PC-3 (cell line): ENCODE data around the gene GRIN1. TPM values are rescaled to one million over a fixed set of nuclear protein-coding genes. Genes with fewer than 3 reads are reported as not detected.

Experiments
- ATAC-seq: fragments of 200-7000 bp; cut with Tn5 transposase; 2 replicates; pipeline ENCODE4 v1.9.1; 2020; ENCODE audit warnings: mild to moderate bottlenecking, moderate library complexity
- BruUV-seq: library from RNA; stranded (reverse); fragments of 400-500 nt; replicated peaks from 2 replicates; lab custom pipeline; 2021; lab: Mats Ljungman, UMichigan
- CTCF ChIA-PET: fragments of 300-600 bp; sonication (Branson Sonifier 250); formaldehyde crosslinking; loops from one replicate; lab custom pipeline; 2022; ENCODE audit warnings: antibody characterized with exemption; lab: Charles Lee
- POLR2A ChIA-PET: fragments of 300-600 bp; sonication (Branson Sonifier 250); formaldehyde crosslinking; loops from one replicate; lab custom pipeline; 2022; ENCODE audit warnings: antibody characterized with exemption; ENCODE audit not compliant: unreplicated experiment; lab: Charles Lee
- DNase-seq: peaks from one replicate; pipeline ENCODE4 v3.0.0-alpha.2; 2015
- H2AFZ ChIP-seq: fragments of 300-600 bp; sonication (generic); 2 replicates; pipeline ENCODE4 v1.6.0; 2016; ENCODE audit warnings: antibody characterized with exemption, low read length
- H3F3A ChIP-seq: fragments of 300-600 bp; sonication (generic); one replicate; pipeline ENCODE4 v1.6.0; 2017; ENCODE audit warnings: antibody characterized with exemption, low read length, control low read depth, mild to moderate bottlenecking; ENCODE audit not compliant: unreplicated experiment
- H3K27ac ChIP-seq: fragments of 300-600 bp; sonication (generic); 2 replicates; pipeline ENCODE4 v1.5.1; 2016; ENCODE audit warnings: mild to moderate bottlenecking, low read length
- H3K27me3 ChIP-seq: fragments of 300-600 bp; sonication (generic); 2 replicates; pipeline ENCODE4 v1.6.1; 2016; ENCODE audit warnings: low read length, mixed read lengths
- H3K36me3 ChIP-seq: fragments of 300-600 bp; sonication (generic); 2 replicates; pipeline ENCODE4 v1.6.1; 2016; ENCODE audit warnings: low read depth, mixed run types, low read length, mixed read lengths
- H3K4me1 ChIP-seq: fragments of 300-600 bp; sonication (generic); 2 replicates; pipeline ENCODE4 v1.5.1; 2016; ENCODE audit warnings: low read length; ENCODE audit not compliant: insufficient read depth
- H3K4me2 ChIP-seq: fragments of 300-600 bp; sonication (generic); 2 replicates; pipeline ENCODE4 v1.6.0; 2016; ENCODE audit warnings: low read length
- H3K4me3 ChIP-seq: fragments of 300-600 bp; sonication (generic); 2 replicates; pipeline ENCODE4 v1.5.1; 2016; ENCODE audit warnings: mild to moderate bottlenecking, low read length, mixed read lengths
- H3K79me2 ChIP-seq: fragments of 300-600 bp; sonication (generic); 2 replicates; pipeline ENCODE4 v1.6.1; 2017; ENCODE audit warnings: low read length, mixed read lengths
- H3K9ac ChIP-seq: fragments of 300-600 bp; sonication (generic); 2 replicates; pipeline ENCODE4 v1.6.0; 2016; ENCODE audit warnings: mild to moderate bottlenecking, low read length
- H3K9me2 ChIP-seq: fragments of 300-600 bp; sonication (generic); replicated peaks from 2 replicates; pipeline ENCODE4 v1.6.1; 2016; ENCODE audit warnings: mixed run types, low read length, mixed read lengths
- H3K9me3 ChIP-seq: fragments of 300-600 bp; sonication (generic); 2 replicates; pipeline ENCODE4 v1.6.1; 2016; ENCODE audit warnings: low read length, mixed read lengths
- H4K20me1 ChIP-seq: fragments of 300-600 bp; sonication (generic); 2 replicates; pipeline ENCODE4 v1.6.1; 2016; ENCODE audit warnings: low read length, mixed read lengths
- EZH2 ChIP-seq: fragments of 300-600 bp; sonication (generic); IDR thresholded peaks from one replicate; pipeline ENCODE4 v1.6.1; 2017; ENCODE audit warnings: antibody characterized with exemption, mild to moderate bottlenecking, low read length; ENCODE audit not compliant: unreplicated experiment
- EZH2phosphoT487 ChIP-seq: fragments of 300-600 bp; sonication (generic); IDR thresholded peaks from 2 replicates; pipeline ENCODE4 v1.6.1; 2018; ENCODE audit warnings: mild to moderate bottlenecking, antibody characterized with exemption, low read length, borderline replicate concordance
- intact Hi-C: fragments of 100-400 bp; cut with micrococcal nuclease; formaldehyde crosslinking; loops from 2 replicates; pipeline ENCODE4 v1.9.0; 2023
- total RNA-seq: library from RNA; depleted of rRNA; stranded (reverse); fragments of >200 nt; gene quantifications from 2 replicates; pipeline ENCODE4 v1.2.3, GENCODE V29; 2014
- TF ChIP-seq, protein P1 (sequence below): fragments of 300-600 bp; sonication (generic); conservative IDR thresholded peaks from 2 replicates; pipeline ENCODE4 v1.5.1; 2017; ENCODE audit warnings: antibody characterized with exemption, low read depth, mild to moderate bottlenecking, low read length

The GRIN1 gene
- total RNA-seq, 1 experiment from 2014 or later, result 0.11 TPM

DNA sequence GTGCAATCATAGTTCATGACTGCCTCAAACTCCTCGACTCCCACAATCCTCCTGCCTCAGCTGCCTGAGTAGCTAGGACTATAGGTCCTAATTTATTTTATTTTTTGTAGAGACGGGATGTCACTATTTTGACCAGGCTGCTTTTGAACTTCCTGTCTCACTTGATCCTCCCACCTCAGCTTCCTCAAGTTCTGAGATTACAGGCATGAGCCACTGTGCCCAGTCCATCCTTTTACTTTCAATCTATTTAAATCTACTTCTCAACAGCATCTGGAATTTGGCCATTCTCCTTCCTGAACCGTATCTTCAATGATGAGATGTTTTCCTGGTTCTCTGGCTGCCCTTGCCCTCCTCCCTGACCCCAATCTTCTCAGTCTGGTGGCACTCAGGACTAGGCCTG lies 12.2 kb upstream of the GRIN1 start:
- H3K27ac ChIP-seq, result no peak overlapping the region
- CTCF ChIA-PET, result no interaction called here
- H3K36me3 ChIP-seq, result no peaks in the 10 kb centered on the region
- H3F3A ChIP-seq, result no peaks in the 10 kb centered on the region
- no peaks in the 10 kb centered on the region for H3K27me3 ChIP-seq
- POLR2A ChIA-PET, result no interaction called here
- H2AFZ ChIP-seq, result 0 out of 2 replicates have a peak overlapping the region, but pooled peaks have one; percentile 54
- peak overlapping the region; percentile 96; the same call in 1 of the 2 replicates for H3K9ac ChIP-seq
- intact Hi-C loops, result no loop called here
- no peaks in the 10 kb centered on the region for H3K9me3 ChIP-seq
- TF ChIP-seq, protein P1, sequence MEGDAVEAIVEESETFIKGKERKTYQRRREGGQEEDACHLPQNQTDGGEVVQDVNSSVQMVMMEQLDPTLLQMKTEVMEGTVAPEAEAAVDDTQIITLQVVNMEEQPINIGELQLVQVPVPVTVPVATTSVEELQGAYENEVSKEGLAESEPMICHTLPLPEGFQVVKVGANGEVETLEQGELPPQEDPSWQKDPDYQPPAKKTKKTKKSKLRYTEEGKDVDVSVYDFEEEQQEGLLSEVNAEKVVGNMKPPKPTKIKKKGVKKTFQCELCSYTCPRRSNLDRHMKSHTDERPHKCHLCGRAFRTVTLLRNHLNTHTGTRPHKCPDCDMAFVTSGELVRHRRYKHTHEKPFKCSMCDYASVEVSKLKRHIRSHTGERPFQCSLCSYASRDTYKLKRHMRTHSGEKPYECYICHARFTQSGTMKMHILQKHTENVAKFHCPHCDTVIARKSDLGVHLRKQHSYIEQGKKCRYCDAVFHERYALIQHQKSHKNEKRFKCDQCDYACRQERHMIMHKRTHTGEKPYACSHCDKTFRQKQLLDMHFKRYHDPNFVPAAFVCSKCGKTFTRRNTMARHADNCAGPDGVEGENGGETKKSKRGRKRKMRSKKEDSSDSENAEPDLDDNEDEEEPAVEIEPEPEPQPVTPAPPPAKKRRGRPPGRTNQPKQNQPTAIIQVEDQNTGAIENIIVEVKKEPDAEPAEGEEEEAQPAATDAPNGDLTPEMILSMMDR, result no peak
- H3K4me3 ChIP-seq, result peak overlapping the region; percentile 83
- H3K4me2 ChIP-seq, result peak overlapping the region; percentile 100
- H3K4me1 ChIP-seq, result peaks cover 10% of the 10 kb centered on the region; the same call in 1 of the 2 replicates
- no TSS peak for BruUV-seq
- no peak for DNase-seq
- no peak for ATAC-seq
- no peaks in the 10 kb centered on the region for H4K20me1 ChIP-seq
- H3K9me2 ChIP-seq, result no peaks in the 10 kb centered on the region
- H3K79me2 ChIP-seq, result peaks cover 38% of the 10 kb centered on the region

DNA sequence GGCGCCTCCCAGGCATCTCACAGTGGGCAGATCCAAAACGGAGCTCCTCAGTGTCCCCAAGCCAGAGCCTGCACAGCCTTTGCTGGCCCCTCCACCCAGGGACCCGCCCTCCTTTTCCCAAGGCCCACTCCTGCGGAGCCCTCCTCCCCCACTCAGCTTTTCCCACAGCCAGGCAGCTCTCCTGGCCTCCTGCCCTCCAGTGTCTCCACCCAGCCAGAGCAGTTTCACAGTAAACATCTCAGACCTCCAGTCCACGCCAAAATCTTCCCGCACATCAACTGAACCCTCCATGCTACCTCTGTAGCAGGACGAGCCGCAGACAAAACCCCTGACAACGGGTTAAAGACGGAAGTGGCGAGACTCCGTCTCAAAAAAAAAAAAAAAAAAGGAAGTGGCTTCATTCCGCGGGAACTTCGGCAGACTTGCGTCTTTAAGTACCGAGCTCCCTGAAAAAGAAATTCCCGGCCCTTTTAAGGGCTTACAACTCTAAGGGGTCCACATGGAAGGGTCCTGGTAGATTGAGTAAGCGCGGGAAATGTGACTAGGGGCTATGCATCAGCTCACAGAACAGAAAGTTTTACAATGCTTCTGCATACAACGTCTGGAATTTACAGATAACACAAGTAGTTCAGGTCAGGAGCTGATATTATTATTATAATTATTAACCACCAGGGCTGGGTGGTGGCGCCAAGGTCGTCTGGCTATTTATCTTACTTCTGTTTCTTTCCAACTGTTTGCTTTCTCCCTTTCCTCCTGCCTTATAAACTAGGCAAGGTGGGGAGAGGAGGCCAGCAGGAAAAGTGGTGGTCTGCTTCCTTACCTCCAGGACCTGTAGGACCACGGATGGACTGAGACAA lies 11.4 kb upstream of the GRIN1 start:
- intact Hi-C loops, result no loop called here
- H3K9me2 ChIP-seq, result no peaks in the 10 kb centered on the region
- CTCF ChIA-PET, result interaction anchor here (0.6 kb wide), 2 partner anchors 101 to 397 kb away, joined by 3 to 5 read pairs; no protein-coding TSS in a partner anchor
- H3K4me3 ChIP-seq, result peak overlapping the region; percentile 83
- no peaks in the 10 kb centered on the region for H3F3A ChIP-seq
- TF ChIP-seq EZH2phosphoT487, result no peak
- TF ChIP-seq, protein P1, result no peak
- TF ChIP-seq EZH2, result no peak
- peak overlapping the region; percentile 54 for H2AFZ ChIP-seq
- no peak overlapping the region for H3K27ac ChIP-seq
- peaks cover 10% of the 10 kb centered on the region; the same call in 1 of the 2 replicates for H3K4me1 ChIP-seq
- H4K20me1 ChIP-seq, result no peaks in the 10 kb centered on the region
- POLR2A ChIA-PET, result no interaction called here
- peak overlapping the region; percentile 100 for H3K4me2 ChIP-seq
- peaks cover 38% of the 10 kb centered on the region for H3K79me2 ChIP-seq
- no TSS peak for BruUV-seq
- no peaks in the 10 kb centered on the region for H3K36me3 ChIP-seq
- ATAC-seq (no peak), DNase-seq (peak; percentile 21)
- H3K9ac ChIP-seq, result peak overlapping the region; percentile 96
- H3K9me3 ChIP-seq, result no peaks in the 10 kb centered on the region
- no peaks in the 10 kb centered on the region for H3K27me3 ChIP-seq
